NCI-H2227 (cell line): ENCODE results near the gene RAB5A.
A peak's percentile ranks its signal among the peaks of the same experiment; 100 is the strongest.
"Not testable (repeated sequence)": the region's sequence is repeated elsewhere in the genome, so short reads cannot be mapped to it uniquely, and the experiment has no call there.

Source experiments
- DNase-seq: peaks from one replicate; lab custom pipeline; 2025; ENCODE audit not compliant: unreplicated experiment; lab: John Stamatoyannopoulos, UW

The RAB5A gene, protein sequence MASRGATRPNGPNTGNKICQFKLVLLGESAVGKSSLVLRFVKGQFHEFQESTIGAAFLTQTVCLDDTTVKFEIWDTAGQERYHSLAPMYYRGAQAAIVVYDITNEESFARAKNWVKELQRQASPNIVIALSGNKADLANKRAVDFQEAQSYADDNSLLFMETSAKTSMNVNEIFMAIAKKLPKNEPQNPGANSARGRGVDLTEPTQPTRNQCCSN

GRCh38 chr3:19946832-19947548 is at the start of gene RAB5A:
Gene RAB5A (plus strand): TSS chr3:19947097. CDS start chr3:19950899, 3,802 bp downstream.
- peak; percentile 97 for DNase-seq

DNA sequence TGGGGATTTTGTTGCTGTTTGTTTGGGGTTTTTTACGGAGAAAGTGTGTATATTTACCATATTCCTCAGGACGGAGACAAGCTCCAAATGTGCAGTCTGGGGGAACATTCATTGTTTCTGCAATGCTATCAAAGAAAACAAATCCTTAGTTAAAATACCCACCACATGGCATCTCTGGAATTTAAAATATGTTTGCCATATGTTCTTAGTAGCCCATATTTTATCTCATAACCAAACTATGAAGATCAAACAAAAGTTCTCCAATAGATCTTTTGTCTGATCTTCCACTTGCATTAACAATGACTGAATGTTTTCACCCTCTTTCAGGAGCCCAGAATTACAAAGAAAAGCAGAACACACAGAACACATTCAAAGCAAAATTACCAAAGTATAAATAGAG is 48.2 kb upstream of the RAB5A start:
- DNase-seq, result no peak

- no peak for DNase-seq
These were observed 47.6 kb upstream of the RAB5A start for GRCh38 chr3:19899264-19899663.

GRCh38 chr3:19899833-19900232 is 47.1 kb upstream of the RAB5A start:
- not testable (repeated sequence) for DNase-seq

DNA sequence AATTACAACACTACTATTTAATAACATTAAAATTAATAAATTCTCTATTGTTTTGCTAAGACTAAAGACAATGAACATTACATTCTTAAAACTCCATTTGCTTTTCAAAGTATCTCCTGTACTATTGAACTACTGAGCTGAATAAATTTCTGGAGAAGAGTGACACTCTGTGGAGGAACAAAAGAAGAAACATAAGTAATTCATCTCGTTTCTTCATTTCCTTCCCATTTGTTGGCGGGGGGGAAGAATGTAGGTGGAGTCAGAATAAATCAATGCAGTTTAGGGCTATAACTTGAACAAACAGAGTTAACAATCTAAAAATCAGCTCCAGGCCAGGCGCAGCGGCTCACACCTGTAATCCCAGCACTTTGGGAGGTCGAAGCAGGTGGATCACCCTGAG is 45.6 kb upstream of the RAB5A start:
- DNase-seq, result no peak

DNA sequence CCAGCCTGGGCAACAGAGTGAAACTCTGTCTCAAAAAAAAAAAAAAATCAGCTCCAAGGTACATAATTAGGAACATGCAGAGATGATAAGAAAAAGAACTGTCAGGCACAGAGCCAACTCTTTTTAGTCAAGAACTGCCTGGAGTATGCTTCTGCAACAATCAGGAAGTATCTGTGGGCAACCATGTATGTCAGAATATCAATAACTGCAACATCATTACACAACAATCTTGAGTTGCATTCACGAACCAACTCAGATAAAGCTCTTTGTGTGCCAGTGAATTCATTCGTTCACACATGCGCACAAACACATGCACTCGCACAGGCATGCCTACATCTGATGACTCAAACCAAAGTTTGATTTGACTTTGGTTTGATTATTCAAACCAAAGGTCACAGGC is 45.0 kb upstream of the RAB5A start:
- DNase-seq, result no peak

DNA sequence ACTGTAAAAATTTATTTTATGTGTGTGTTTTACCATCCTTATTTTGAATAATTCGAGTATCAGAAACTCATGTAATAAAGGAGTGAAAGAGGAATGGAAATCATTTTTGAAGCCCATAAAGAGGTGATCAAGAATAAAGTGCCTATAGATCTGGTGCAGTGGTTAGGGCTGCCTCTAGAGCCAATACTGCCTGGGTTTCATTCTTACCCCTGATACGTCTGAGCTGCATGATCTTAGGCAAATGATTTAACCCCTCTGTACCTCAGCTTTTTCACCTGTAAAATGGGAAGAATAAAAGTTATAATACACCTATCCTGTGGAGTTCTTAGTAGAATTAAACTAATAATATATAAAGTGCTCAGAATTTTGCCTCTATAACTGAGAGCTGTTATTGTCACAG is 43.2 kb upstream of the RAB5A start:
- no peak for DNase-seq

GRCh38 chr3:19907523-19907922 is 39.4 kb upstream of the RAB5A start:
- DNase-seq, result no peak

DNA sequence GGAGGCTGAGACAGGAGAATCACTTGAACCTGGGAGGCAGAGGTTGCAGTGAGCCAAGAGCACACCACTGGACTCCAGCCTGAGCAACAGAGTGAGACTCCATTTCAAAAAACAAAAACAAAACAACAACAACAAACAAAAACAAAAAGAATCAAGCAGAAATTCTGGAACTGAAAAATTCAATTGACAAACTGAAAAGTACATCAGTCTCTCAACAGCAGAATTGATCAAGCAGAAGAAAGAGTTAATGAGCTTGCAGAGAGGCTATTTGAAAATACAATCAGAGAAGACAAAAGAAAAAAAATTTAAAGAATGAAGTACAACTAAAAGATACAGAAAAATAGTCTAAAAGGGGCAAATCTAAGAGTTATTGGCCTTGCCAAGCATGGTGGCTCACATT is 35.4 kb upstream of the RAB5A start:
- no peak for DNase-seq

GRCh38 chr3:19917167-19917566 is 29.7 kb upstream of the RAB5A start:
- no peak for DNase-seq

DNA sequence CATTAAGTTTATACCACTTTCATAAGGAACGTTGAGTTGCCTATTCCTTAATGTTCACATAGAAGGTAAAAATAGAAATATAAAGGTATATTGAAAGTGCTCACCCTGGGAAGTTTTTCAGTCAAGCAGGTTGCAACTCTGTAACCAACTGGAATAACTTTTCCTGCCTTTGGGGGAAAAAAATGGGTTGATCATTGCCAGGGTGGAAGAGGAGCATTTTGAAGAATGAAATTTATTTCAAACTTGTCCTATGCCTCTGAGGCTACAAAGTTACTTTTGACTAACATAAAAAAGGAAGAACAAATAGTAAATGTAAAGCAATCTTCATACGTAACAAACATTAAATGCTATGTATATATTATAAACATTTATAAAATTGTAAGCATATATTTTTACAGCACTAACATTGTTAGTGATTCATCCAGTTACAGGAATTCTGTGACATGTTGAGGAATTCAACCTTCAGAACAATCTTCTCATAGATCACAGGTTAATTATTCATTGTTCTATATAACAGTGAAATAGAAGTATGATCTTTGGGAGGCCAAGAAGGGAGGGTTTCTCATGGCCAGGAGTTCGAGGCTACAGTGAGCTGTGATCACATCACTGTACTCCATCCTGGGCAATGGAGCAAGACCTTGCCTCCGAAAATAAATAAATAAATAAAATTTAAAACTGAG is 26.4 kb upstream of the RAB5A start:
- no peak for DNase-seq

- no peak for DNase-seq
These were observed 15.7 kb upstream of the RAB5A start for GRCh38 chr3:19931180-19931692.

DNA sequence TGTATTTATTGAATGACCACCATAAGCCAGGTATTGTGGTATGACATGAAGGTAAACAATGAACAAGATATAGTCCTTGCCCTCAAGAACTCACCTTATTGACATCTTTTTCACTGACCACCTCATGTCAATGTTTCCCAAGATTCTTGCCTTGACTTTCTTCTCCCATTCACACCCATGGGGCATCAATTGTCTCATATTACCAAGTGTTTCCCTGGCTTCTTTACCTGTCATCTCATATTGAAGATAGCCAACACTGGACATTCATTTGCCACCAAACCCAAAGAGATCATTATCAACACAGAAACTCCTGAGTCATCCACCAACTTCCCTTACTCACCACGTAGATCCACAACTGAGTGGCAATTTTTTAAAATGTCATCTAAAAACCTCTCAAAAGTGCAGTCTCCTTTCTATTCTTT is 15.1 kb upstream of the RAB5A start:
- no peak for DNase-seq

DNA sequence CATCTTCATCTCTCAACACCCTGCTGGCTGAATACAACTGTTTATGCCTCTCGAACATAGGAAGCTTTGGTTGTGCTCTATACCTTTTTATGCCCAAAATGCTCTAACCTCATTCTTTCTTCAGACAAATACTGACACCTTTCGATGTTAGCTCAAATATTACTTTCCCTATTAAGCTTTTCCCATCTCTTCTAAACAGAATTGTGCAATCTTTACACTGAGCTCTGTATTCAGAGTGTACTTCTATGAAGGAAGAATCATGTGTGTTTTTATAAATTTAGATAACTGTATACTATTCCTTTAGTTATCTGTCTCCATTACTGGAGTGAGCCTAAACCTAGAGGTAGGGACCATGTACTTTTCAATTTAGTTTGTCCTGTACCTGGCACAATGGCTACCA is 14.5 kb upstream of the RAB5A start:
- DNase-seq, result no peak

DNA sequence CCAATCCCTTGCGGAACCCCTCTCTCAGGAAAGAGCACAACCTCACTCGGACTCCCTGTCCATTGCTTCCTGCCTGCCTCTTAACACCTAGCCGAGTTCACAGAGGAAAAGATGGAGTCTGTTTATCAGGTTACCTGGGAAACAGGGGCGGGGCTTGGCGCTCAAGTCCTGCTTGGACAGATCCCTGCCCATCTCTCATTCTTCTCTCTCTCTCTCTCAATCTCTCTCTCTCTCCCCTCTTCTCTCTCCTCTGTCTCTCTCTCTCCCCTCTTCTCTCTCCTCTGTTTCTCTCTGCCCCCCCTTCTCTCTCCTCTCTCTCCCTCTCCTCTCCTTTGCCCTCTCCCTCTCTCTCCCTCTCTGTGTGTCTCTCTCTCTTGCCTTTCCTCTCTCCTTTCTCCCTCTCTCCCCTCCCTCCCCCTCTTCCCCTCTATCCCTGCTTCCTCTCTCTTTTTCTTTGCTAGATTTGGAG is 12.8 kb upstream of the RAB5A start, which contains the start of gene EFHB:
TSS of gene EFHB (minus strand) at position 120 of the 469 bp plus-strand sequence. CDS start 199 bp downstream, outside the sequence.
- peak; percentile 81 for DNase-seq

- no peak for DNase-seq
These were observed 9.2 kb upstream of the RAB5A start for GRCh38 chr3:19937459-19938294.

- no peak for DNase-seq
These were observed 8.6 kb upstream of the RAB5A start for GRCh38 chr3:19938295-19938627.

DNA sequence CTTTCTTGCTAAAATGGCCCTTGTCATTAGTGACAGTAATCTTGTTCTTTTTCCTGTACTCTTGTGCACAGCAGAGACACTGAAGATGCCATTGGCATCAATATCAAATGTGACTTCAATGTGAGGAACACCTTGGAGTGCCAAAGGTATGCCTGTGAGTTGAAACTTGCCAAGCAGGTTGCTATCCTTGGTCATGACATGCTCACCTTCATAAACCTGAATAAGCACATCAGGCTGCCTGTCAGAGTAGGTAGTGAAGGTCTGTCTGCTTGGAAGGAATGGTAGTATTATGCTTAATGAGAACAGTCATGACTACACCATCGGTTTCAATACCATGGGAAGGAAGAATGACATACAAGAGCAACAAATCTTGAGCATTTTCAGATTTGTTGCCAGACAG is 6.3 kb upstream of the RAB5A start:
- no peak for DNase-seq

- peak; percentile 40 for DNase-seq
These were observed 1.4 kb upstream of the RAB5A start for GRCh38 chr3:19945534-19945933.

DNA sequence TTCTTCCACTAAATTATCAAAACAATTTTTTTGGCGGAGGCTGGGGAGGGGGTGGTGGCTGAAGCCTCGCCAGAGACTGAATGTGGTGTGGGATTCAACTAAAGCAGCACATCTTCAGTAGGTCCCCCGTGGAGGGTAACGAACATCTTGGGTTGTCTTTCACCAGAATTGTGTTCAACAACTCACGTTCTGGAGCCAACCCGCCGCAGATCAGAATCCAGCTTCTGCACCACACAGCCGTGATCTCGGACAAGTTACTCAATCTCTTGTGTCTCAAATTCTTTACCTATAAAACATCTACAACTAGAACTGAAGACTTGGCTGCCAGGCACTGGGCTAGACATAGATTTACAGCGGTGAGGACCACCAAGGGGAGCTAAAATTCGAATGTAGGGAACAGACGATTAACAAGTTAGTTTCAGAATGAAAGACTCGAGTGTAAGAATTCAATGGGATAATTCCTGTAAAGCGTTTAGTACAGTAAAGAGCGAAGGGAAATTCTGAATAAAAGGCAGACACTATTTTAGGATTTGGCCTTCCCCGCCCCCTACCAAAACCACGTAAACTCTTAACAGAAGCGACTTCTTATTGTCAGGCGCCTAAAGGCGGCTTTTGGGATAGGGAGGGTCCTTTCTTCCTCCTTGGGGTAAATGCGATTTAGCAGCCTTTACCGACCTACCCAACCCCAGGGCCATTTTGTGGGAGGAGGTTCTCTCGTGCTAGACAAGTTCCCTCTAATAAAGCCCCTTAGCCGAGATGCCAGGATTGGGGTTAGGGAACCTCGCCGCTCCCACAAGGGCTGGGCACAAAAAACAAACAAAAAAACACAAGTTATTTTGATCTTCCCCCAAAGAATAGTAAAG is 697 bp upstream of the RAB5A start:
- DNase-seq, result peak; percentile 77
